K562 (cell line): ENCODE measurements around the gene FAM168B. TPM values are rescaled to one million over a fixed set of nuclear protein-coding genes. Genes with fewer than 3 reads are reported as not detected.

Experiments
- ATAC-seq: fragments of 200-7000 bp; cut with Tn5 transposase; 3 replicates; pipeline ENCODE4 v1.9.1; 2020; ENCODE audit warnings: moderate library complexity
- BruUV-seq: library from RNA; stranded (reverse); fragments of 400-500 nt; replicated peaks from 2 replicates; lab custom pipeline; 2021; lab: Mats Ljungman, UMichigan
- CTCF ChIA-PET: fragments of 300-600 bp; formaldehyde crosslinking; extraction: SDS; loops from one replicate; lab custom pipeline; 2021; ENCODE audit warnings: low intra/inter-chr PET ratio; lab: Yijun Ruan, JAX
- POLR2A ChIA-PET: fragments of 300-600, 350-650 bp; sonication (Branson Sonifier 250); formaldehyde crosslinking; extraction: SDS; loops from one replicate; lab custom pipeline; 2021; ENCODE audit warnings: antibody characterized with exemption, inconsistent platforms; lab: Yijun Ruan, JAX
- DNase-seq, 4 experiments: peaks; one replicate each; pipeline versions ENCODE4 v3.0.0 to v3.0.0-alpha.2; 2011 to 2018; ENCODE audit warnings: low spot score in 3 of 4, mixed read lengths in 3 of 4; ENCODE audit errors: extremely low read depth in 1 of 4
- FAIRE-seq: peaks from 2 replicates; lab custom pipeline; 2011; peaks lifted over from hg19 to GRCh38; lab: Jason Lieb, UNC
- H2AFZ ChIP-seq: 2 replicates; pipeline ENCODE4 v1.6.0; 2011; ENCODE audit warnings: low read depth, low read length, control low read depth, inconsistent platforms
- H3K27ac ChIP-seq: fragments of 200-600 bp; 3 replicates; pipeline ENCODE4 v1.8.0; 2011; ENCODE audit warnings: low read depth, mild to moderate bottlenecking, control low read depth, inconsistent platforms, low read length, moderate library complexity, mixed read lengths; ENCODE audit errors: extremely low read depth
- H3K27me3 ChIP-seq, 2 experiments: fragments of 300-600 bp in 1 of 2; 2 replicates in 1 of 2; 3 replicates in 1 of 2; pipeline versions ENCODE4 v1.6.0 to v1.8.0; 2011; ENCODE audit warnings: inconsistent platforms in 2 of 2, low read length in 2 of 2, mild to moderate bottlenecking in 1 of 2, mixed read lengths in 1 of 2, moderate library complexity in 1 of 2; ENCODE audit not compliant: control insufficient read depth in 2 of 2, insufficient read depth in 2 of 2
- H3K36me3 ChIP-seq: fragments of 300-600 bp; 3 replicates; pipeline ENCODE4 v1.8.0; 2011; ENCODE audit warnings: mild to moderate bottlenecking, low read length, inconsistent platforms; ENCODE audit not compliant: control insufficient read depth, insufficient read depth
- H3K4me1 ChIP-seq, 2 experiments: fragments of 200-600 bp in 1 of 2; replicated peaks in 1 of 2; 2 replicates in 1 of 2; 3 replicates in 1 of 2; pipeline versions ENCODE4 v1.5.1 to v1.8.0; 2011; ENCODE audit warnings: inconsistent platforms in 2 of 2, low read length in 2 of 2, mild to moderate bottlenecking in 1 of 2, mixed read lengths in 1 of 2, moderate library complexity in 1 of 2; ENCODE audit not compliant: control insufficient read depth in 2 of 2, insufficient read depth in 2 of 2
- H3K4me2 ChIP-seq: 2 replicates; pipeline ENCODE4 v1.6.1; 2011; ENCODE audit warnings: low read length, control low read depth, inconsistent platforms, mixed read lengths; ENCODE audit not compliant: insufficient read depth
- H3K4me3 ChIP-seq: fragments of 200-600 bp; sonication (generic), shearing (Covaris generic); 2 replicates; pipeline ENCODE4 v1.5.1; 2016; ENCODE audit warnings: control low read depth, inconsistent platforms
- H3K79me2 ChIP-seq: fragments of 200-600 bp; 3 replicates; pipeline ENCODE4 v1.8.0; 2011; ENCODE audit warnings: low read length, inconsistent platforms; ENCODE audit not compliant: control insufficient read depth, insufficient read depth
- H3K9ac ChIP-seq, 2 experiments: 2 replicates each; pipeline versions ENCODE4 v1.6.0 to v1.6.1; 2011; ENCODE audit warnings: low read depth in 2 of 2, low read length in 2 of 2, control low read depth in 1 of 2, inconsistent platforms in 1 of 2, mild to moderate bottlenecking in 1 of 2, mixed read lengths in 1 of 2; ENCODE audit not compliant: insufficient read depth in 1 of 2
- H3K9me1 ChIP-seq: one replicate; pipeline ENCODE4 v1.6.0; 2011; ENCODE audit warnings: inconsistent platforms, mild to moderate bottlenecking, low read length, moderate library complexity; ENCODE audit not compliant: control insufficient read depth, insufficient read depth
- H3K9me3 ChIP-seq: replicated peaks from 2 replicates; pipeline ENCODE4 v1.5.1; 2011; ENCODE audit warnings: low read depth, low read length, inconsistent platforms; ENCODE audit not compliant: control insufficient read depth, insufficient read depth
- H4K20me1 ChIP-seq: replicated peaks from 2 replicates; pipeline ENCODE4 v1.6.1; 2011; ENCODE audit warnings: low read length, inconsistent platforms, mixed read lengths; ENCODE audit not compliant: control insufficient read depth, insufficient read depth
- ARID3B ChIP-seq: fragments of 250-450 bp; sonication (Bioruptor Pico); IDR thresholded peaks from 2 replicates; pipeline ENCODE4 v1.4.0; 2020; ENCODE audit warnings: borderline replicate concordance
- C11orf30 ChIP-seq: fragments of 450-650 bp; IDR thresholded peaks from 2 replicates; pipeline ENCODE4 v1.6.1; 2016; ENCODE audit warnings: low read depth, mild to moderate bottlenecking
- CUX1 ChIP-seq: fragments of 200-800 bp; sonication (Bioruptor generic); IDR thresholded peaks from 2 replicates; pipeline ENCODE4 v1.6.1; 2016; ENCODE audit warnings: missing genetic modification characterization, missing compliant biosample characterization
- NFIC ChIP-seq: fragments of 450-650 bp; IDR thresholded peaks from 2 replicates; pipeline ENCODE4 v1.6.1; 2017; ENCODE audit warnings: mild to moderate bottlenecking, inconsistent platforms
- PRMT5 ChIP-seq: sonication (generic); formaldehyde crosslinking; IDR thresholded peaks from 2 replicates; pipeline ENCODE4 v1.5.0; 2020; ENCODE audit warnings: missing genetic modification reagents
- ZFP91 ChIP-seq: sonication (generic); formaldehyde crosslinking; IDR thresholded peaks from 2 replicates; pipeline ENCODE4 v1.8.0; 2022; ENCODE audit warnings: mild to moderate bottlenecking, missing genetic modification reagents
- ZNF280A ChIP-seq: fragments of 450-650 bp; IDR thresholded peaks from 2 replicates; pipeline ENCODE4 v1.6.1; 2018; ENCODE audit warnings: mild to moderate bottlenecking, low read depth; ENCODE audit not compliant: partially characterized antibody
- WGBS: fragments of 100-300 bp; shearing (Covaris generic); methylation state at CpG from one replicate; pipeline ENCODE4 v1.1.6; 2016; ENCODE audit warnings: low coverage, mixed read lengths; ENCODE audit not compliant: insufficient coverage; ENCODE audit errors: missing lambda C conversion rate; 5-methylcytosine and 5-hydroxymethylcytosine counted together
- in situ Hi-C: fragments of 300-500 bp; cut with MboI; formaldehyde crosslinking; loops from 4 replicates; pipeline ENCODE4 v1.15.0; 2018; ENCODE audit warnings: inconsistent platforms, mixed read lengths
- intact Hi-C: fragments of 100-400 bp; cut with micrococcal nuclease; formaldehyde crosslinking; loops from 2 replicates; pipeline ENCODE4 v1.14.2; 2022
- polyA plus RNA-seq, 8 experiments: library from polyadenylated mRNA; depleted of rRNA in 4 of 8; stranded (reverse) in 5 of 8; unstranded in 3 of 8; fragments of >200 nt; fragmentation: Nextera tagmentation in 2 of 8; fragmentation: Illumina TruSeq in 1 of 8; extraction: Ambion mirVana in 2 of 8; extraction: Trizol in 1 of 8; gene quantifications; 2 replicates each; pipeline versions ENCODE4 v1.2.1 to v1.2.3, GENCODE V29; 2011 to 2014; ENCODE audit warnings: inconsistent platforms in 1 of 8, missing spikeins in 1 of 8
- total RNA-seq, 7 experiments: library from RNA; depleted of rRNA in 6 of 7; stranded (reverse); fragments of >200 nt in 6 of 7; fragmentation: Illumina TruSeq in 2 of 7; extraction: Trizol in 2 of 7; gene quantifications; 2 replicates each; pipeline versions ENCODE4 v1.2.1 to v1.2.3, GENCODE V29; 2011 to 2021; ENCODE audit warnings: low replicate concordance in 1 of 7

The FAM168B gene
- total and polyA plus RNA-seq, 9 of the 15 experiments (the other 6 are each of a cell fraction or from before 2014, with no cell fraction given) = 3.3 to 76.0 (median 46.1) TPM

- TF ChIP-seq PRMT5 (CRISPR knock-in tag) = no peak
- TF ChIP-seq, all 486 proteins: peak for 0
Measured at GRCh38 chr2:131103165-131103564, 9.9 kb upstream of the FAM168B start (continued).

- Histone ChIP-seq H3K36me3 (peaks cover 16% of the 10 kb centered on the region), H3K79me2 (peaks cover 35% of the 10 kb centered on the region), H3K27ac (peak overlapping the region; percentile 99; the same call in 2 of the 3 replicates), H3K27me3 (no peaks in the 10 kb centered on the region), H4K20me1 (0 out of 2 replicates have a peak, but pooled peaks cover 3% of the 10 kb centered on the region), H3K4me3 (peak overlapping the region; percentile 94; the same call in 1 of the 2 replicates), H3K4me1 (peaks cover 6 to 10% of the 10 kb centered on the region in 2 experiments; a peak in 3 of 5 replicates), H3K9ac (peak overlapping the region in 1 of 2 experiments; percentile 92; a peak in 2 of 4 replicates), H2AFZ (peak overlapping the region; percentile 80), H3K9me3 (0 out of 2 replicates have a peak, but pooled peaks cover 2% of the 10 kb centered on the region), H3K4me2 (peak overlapping the region; percentile 93), H3K9me1 (no peaks in the 10 kb centered on the region)
- ATAC-seq (no peak), DNase-seq (no peak), FAIRE-seq (peak; percentile 37)
- no TSS peak for BruUV-seq
- 65% methylated on average over 20 of the region's 22 CpGs for WGBS
- in situ Hi-C loops (no loop called here), intact Hi-C loops (no loop called here)
- POLR2A ChIA-PET = interaction anchor here (0.6 to 4.2 kb wide), 4 partner anchors 10 to 46 kb away, joined by 3 to 35 read pairs (median 19); partner anchors contain the start of gene PLEKHB2
- CTCF ChIA-PET = interaction anchor here (0.5 kb wide), 1 partner anchor 11 kb away, joined by 3 read pairs; the partner anchor contains the start of gene PLEKHB2
- no peak for TF ChIP-seq ZNF280A
- TF ChIP-seq ARID3B (CRISPR knock-in tag) = no peak
- no peak for TF ChIP-seq CUX1 (CRISPR knock-in tag)
- no peak for TF ChIP-seq ZFP91 (CRISPR knock-in tag)
- TF ChIP-seq C11orf30 = peak; percentile 20; the same call in 1 of the 2 replicates
- peak; percentile 78 for TF ChIP-seq NFIC
Measured at GRCh38 chr2:131094463-131095281, 1.4 kb upstream of the FAM168B start.
